GM12878 (cell line): Measurements from ENCODE around the gene MAP7. TPM values are rescaled to one million over a fixed set of nuclear protein-coding genes. Genes with fewer than 3 reads are reported as not detected.

Source experiments
- ATAC-seq: fragments of 200-7000 bp; cut with Tn5 transposase; 3 replicates; pipeline ENCODE4 v1.9.1; 2020; ENCODE audit warnings: mild to moderate bottlenecking, moderate library complexity
- BruUV-seq: library from RNA; stranded (reverse); fragments of 400-500 nt; replicated peaks from 2 replicates; lab custom pipeline; 2021; lab: Mats Ljungman, UMichigan
- CTCF ChIA-PET: fragments of 300-600 bp; sonication (Branson Sonifier 250); formaldehyde crosslinking; extraction: SDS; loops from one replicate; lab custom pipeline; 2021; ENCODE audit warnings: inconsistent platforms; lab: Yijun Ruan, JAX
- POLR2A ChIA-PET: fragments of 350-600 bp; formaldehyde crosslinking; extraction: SDS; loops from one replicate; lab custom pipeline; 2021; ENCODE audit warnings: inconsistent platforms; lab: Charles Lee
- RAD21 ChIA-PET: fragments of 300-600 bp; sonication (Branson Sonifier 250); formaldehyde crosslinking; loops from one replicate; lab custom pipeline; 2023; ENCODE audit warnings: antibody characterized with exemption; ENCODE audit not compliant: unreplicated experiment; lab: Charles Lee
- SMC1A ChIA-PET: fragments of 300-600 bp; sonication (Branson Sonifier 250); formaldehyde crosslinking; loops from one replicate; lab custom pipeline; 2023; ENCODE audit not compliant: unreplicated experiment, uncharacterized antibody; lab: Charles Lee
- DNase-seq: peaks from one replicate; pipeline ENCODE4 v3.0.0-alpha.2; 2011; ENCODE audit warnings: low read depth, low spot score
- FAIRE-seq: peaks from 3 replicates; lab custom pipeline; 2011; peaks lifted over from hg19 to GRCh38; lab: Jason Lieb, UNC
- H2AFZ ChIP-seq: 2 replicates; pipeline ENCODE4 v1.6.0; 2011; ENCODE audit warnings: low read depth, low read length, control low read depth; ENCODE audit not compliant: control insufficient read depth
- H3K27ac ChIP-seq: 2 replicates; pipeline ENCODE4 v1.5.1; 2011; ENCODE audit warnings: control low read depth; ENCODE audit not compliant: control insufficient read depth, insufficient read depth
- H3K27me3 ChIP-seq, 2 experiments: replicated peaks in 1 of 2; 2 replicates each; pipeline versions ENCODE4 v1.6.0 to v1.6.1; 2011; ENCODE audit warnings: low read length in 1 of 2; ENCODE audit not compliant: control insufficient read depth in 2 of 2, insufficient read depth in 2 of 2
- H3K36me3 ChIP-seq, 2 experiments: 2 replicates each; pipeline ENCODE4 v1.5.1; 2011; ENCODE audit warnings: low read length in 1 of 2; ENCODE audit not compliant: control insufficient read depth in 2 of 2, insufficient read depth in 2 of 2
- H3K4me1 ChIP-seq: 2 replicates; pipeline ENCODE4 v1.6.1; 2011; ENCODE audit warnings: mild to moderate bottlenecking, low read length, moderate library complexity, mixed read lengths; ENCODE audit not compliant: control insufficient read depth, insufficient read depth
- H3K4me2 ChIP-seq: 2 replicates; pipeline ENCODE4 v1.6.0; 2011; ENCODE audit warnings: control low read depth; ENCODE audit not compliant: control insufficient read depth, insufficient read depth
- H3K4me3 ChIP-seq: fragments of 200-600 bp; sonication (generic); 2 replicates; pipeline ENCODE4 v1.5.1; 2016
- H3K79me2 ChIP-seq: 2 replicates; pipeline ENCODE4 v1.6.0; 2011; ENCODE audit warnings: low read length; ENCODE audit not compliant: control insufficient read depth, insufficient read depth
- H3K9ac ChIP-seq: 2 replicates; pipeline ENCODE4 v1.8.0; 2011; ENCODE audit warnings: low read length, control low read depth, mixed read lengths; ENCODE audit not compliant: control insufficient read depth, insufficient read depth
- H3K9me3 ChIP-seq: replicated peaks from 3 replicates; pipeline ENCODE4 v1.5.1; 2011; ENCODE audit warnings: mild to moderate bottlenecking, low read length; ENCODE audit not compliant: control insufficient read depth, insufficient read depth
- H4K20me1 ChIP-seq: 2 replicates; pipeline ENCODE4 v1.6.0; 2011; ENCODE audit not compliant: control insufficient read depth, insufficient read depth
- E4F1 ChIP-seq: fragments of 450-650 bp; IDR thresholded peaks from 2 replicates; pipeline ENCODE4 v1.6.1; 2018; ENCODE audit warnings: borderline replicate concordance, mild to moderate bottlenecking; ENCODE audit not compliant: partially characterized antibody
- MTA2 ChIP-seq: fragments of 450-650 bp; IDR thresholded peaks from 2 replicates; pipeline ENCODE4 v1.6.1; 2016; ENCODE audit warnings: low read depth, mild to moderate bottlenecking, moderate library complexity
- MYC ChIP-seq: IDR thresholded peaks from 2 replicates; pipeline ENCODE4 v1.6.1; 2011; ENCODE audit warnings: mild to moderate bottlenecking, low read length, moderate library complexity, inconsistent platforms; ENCODE audit not compliant: insufficient read depth, insufficient replicate concordance, insufficient read length, severe bottlenecking
- NFIC ChIP-seq: IDR thresholded peaks from 2 replicates; pipeline ENCODE4 v1.6.1; 2012; ENCODE audit warnings: low read depth, mild to moderate bottlenecking, inconsistent platforms, low read length, moderate library complexity
- NR2C1 ChIP-seq: fragments of 450-650 bp; IDR thresholded peaks from 2 replicates; pipeline ENCODE4 v1.6.1; 2017; ENCODE audit warnings: antibody characterized with exemption, mild to moderate bottlenecking, moderate library complexity
- NR2C2 ChIP-seq: IDR thresholded peaks from 2 replicates; pipeline ENCODE4 v1.6.1; 2011; ENCODE audit warnings: borderline replicate concordance, low read depth; ENCODE audit not compliant: control insufficient read depth, insufficient read length
- PAX5 ChIP-seq: IDR thresholded peaks from 2 replicates; pipeline ENCODE4 v1.6.1; 2011; ENCODE audit warnings: low read depth, low read length, borderline replicate concordance
- POLR2AphosphoS2 ChIP-seq: IDR thresholded peaks from 2 replicates; pipeline ENCODE4 v1.6.1; 2011; ENCODE audit warnings: low read depth, mild to moderate bottlenecking, low read length, improper control_type of control experiment, moderate library complexity
- REST ChIP-seq: IDR thresholded peaks from 2 replicates; pipeline ENCODE4 v1.6.1; 2012; ENCODE audit warnings: mild to moderate bottlenecking, low read depth, low read length
- SRF ChIP-seq, 2 experiments: IDR thresholded peaks; 2 replicates each; pipeline ENCODE4 v1.6.1; 2011; ENCODE audit warnings: low read depth in 2 of 2, low read length in 2 of 2, mild to moderate bottlenecking in 1 of 2, moderate library complexity in 1 of 2
- ZNF217 ChIP-seq: fragments of 450-650 bp; IDR thresholded peaks from 2 replicates; pipeline ENCODE4 v1.6.1; 2017; ENCODE audit warnings: antibody characterized with exemption, mild to moderate bottlenecking
- WGBS: methylation state at CpG from one replicate; pipeline ENCODE4 v1.1.6; 2016; ENCODE audit warnings: low lambda C conversion rate; ENCODE audit not compliant: insufficient replicate concordance, insufficient coverage; ENCODE audit errors: missing lambda C conversion rate; 5-methylcytosine and 5-hydroxymethylcytosine counted together
- in situ Hi-C: fragments of 300-500 bp; cut with MboI; formaldehyde crosslinking; loops from 9 replicates; pipeline ENCODE4 v1.14.3; 2018; ENCODE audit warnings: mixed read lengths
- intact Hi-C: fragments of 100-400 bp; cut with micrococcal nuclease; formaldehyde crosslinking; loops from one replicate; pipeline ENCODE4 v1.14.2; 2022; ENCODE audit not compliant: unreplicated experiment
- polyA plus RNA-seq, 11 experiments: library from polyadenylated mRNA; depleted of rRNA in 4 of 11; unstranded in 6 of 11; stranded (reverse) in 5 of 11; fragments of >200 nt; fragmentation: Nextera tagmentation in 4 of 11; fragmentation: Illumina TruSeq in 1 of 11; extraction: Ambion mirVana in 4 of 11; extraction: Trizol in 1 of 11; gene quantifications; 1 replicate in 1 of 11; 2 replicates in 10 of 11; pipeline versions ENCODE4 v1.2.1 to v1.2.3, GENCODE V29; 2011 to 2016; ENCODE audit warnings: inconsistent platforms in 2 of 11, missing spikeins in 2 of 11, low read depth in 1 of 11
- total RNA-seq, 4 experiments: library from RNA; depleted of rRNA in 3 of 4; stranded (reverse); fragments of >200 nt in 3 of 4; fragmentation: Illumina TruSeq in 1 of 4; extraction: Trizol in 1 of 4; gene quantifications; 2 replicates each; pipeline versions ENCODE4 v1.2.1 to v1.2.3, GENCODE V29; 2013 to 2021

MAP7 gene
- total and polyA plus RNA-seq, 10 of the 15 experiments (the other 5 are each of a cell fraction or from before 2014, with no cell fraction given) = 0.04 to 0.17 (median 0.08) TPM; not detected in 2

- CTCF ChIA-PET = interaction anchor here (1.3 kb wide), 1 partner anchor 16 kb away, joined by 4 read pairs; no protein-coding TSS in a partner anchor
- Histone ChIP-seq H3K9ac (no peak overlapping the region), H3K9me3 (no peaks in the 10 kb centered on the region), H3K4me3 (no peak overlapping the region), H3K4me1 (no peaks in the 10 kb centered on the region), H3K79me2 (no peaks in the 10 kb centered on the region), H4K20me1 (no peaks in the 10 kb centered on the region), H3K27ac (no peak overlapping the region), H2AFZ (no peak overlapping the region), H3K4me2 (no peak overlapping the region), H3K36me3 (no peaks in the 10 kb centered on the region), H3K27me3 (peaks cover 0 to 3% of the 10 kb centered on the region in 2 experiments; a peak in 1 of 4 replicates)
- in situ Hi-C loops (no loop called here), intact Hi-C loops (no loop called here)
- SMC1A ChIA-PET = interaction anchor here (1.9 kb wide), 1 partner anchor 19 kb away, joined by 5 read pairs; no protein-coding TSS in a partner anchor
- POLR2A ChIA-PET = no interaction called here
- WGBS = 29% methylated on average over 3 of the region's 3 CpGs
- RAD21 ChIA-PET = no interaction called here
- no peak for DNase-seq
- no peak for FAIRE-seq
- no peak for ATAC-seq
- BruUV-seq = no TSS peak
- TF ChIP-seq MYC (no peak), SRF (IDR thresholded peaks at IDR 0.05; ENCODE audit: low read depth in 2 of 2, low read length in 2 of 2) (no peak), NR2C2 (no peak), ZNF217 (no peak)
These were observed 111.8 kb downstream of the MAP7 start for GRCh38 chr6:136438441-136438840.

- FAIRE-seq (no peak), ATAC-seq (no peak), DNase-seq (no peak)
- Histone ChIP-seq H2AFZ (no peak overlapping the region), H3K4me2 (no peak overlapping the region), H3K79me2 (no peaks in the 10 kb centered on the region), H3K4me1 (no peaks in the 10 kb centered on the region), H3K27me3 (peaks cover 0 to 3% of the 10 kb centered on the region in 2 experiments; a peak in 1 of 4 replicates), H3K9ac (no peak overlapping the region), H4K20me1 (no peaks in the 10 kb centered on the region), H3K9me3 (no peaks in the 10 kb centered on the region), H3K4me3 (no peak overlapping the region), H3K27ac (no peak overlapping the region), H3K36me3 (no peaks in the 10 kb centered on the region)
- BruUV-seq = no TSS peak
- in situ Hi-C loops = no loop called here
- 81% methylated on average over 3 of the region's 3 CpGs for WGBS
- ChIA-PET POLR2A (no interaction called here), RAD21 (no interaction called here), SMC1A (interaction anchor here (1.1 to 1.9 kb wide), 3 partner anchors 8 to 20 kb away, joined by 3 to 5 read pairs (median 3); no protein-coding TSS in a partner anchor), CTCF (interaction anchor here (0.6 kb wide), 1 partner anchor 20 kb away, joined by 3 read pairs; no protein-coding TSS in a partner anchor)
- intact Hi-C loops = no loop called here
- TF ChIP-seq POLR2AphosphoS2 = no peak
- no peak for TF ChIP-seq REST
- TF ChIP-seq NR2C1 = no peak
- TF ChIP-seq NFIC = no peak
- TF ChIP-seq E4F1 = no peak
- TF ChIP-seq MTA2 = no peak
- TF ChIP-seq PAX5 = no peak
These were observed 113.0 kb downstream of the MAP7 start for GRCh38 chr6:136437246-136437645.
